GM12874 (cell line): ENCODE results near the gene SPINDOC.
A peak's percentile ranks its signal among the peaks of the same experiment; 100 is the strongest.

Experiments used
- CTCF ChIP-seq: IDR thresholded peaks from 2 replicates; pipeline ENCODE4 v1.5.1; 2011; ENCODE audit warnings: low read depth, mild to moderate bottlenecking, control low read depth, low read length, moderate library complexity; ENCODE audit not compliant: insufficient read depth

Gene SPINDOC

GRCh38 chr11:63831326-63831725 is 18.1 kb downstream of the SPINDOC start:
- no peak for TF ChIP-seq CTCF

- no peak for TF ChIP-seq CTCF
Measured at GRCh38 chr11:63832336-63832735, 19.1 kb downstream of the SPINDOC start.

GRCh38 chr11:63833048-63833447 is 19.8 kb downstream of the SPINDOC start:
- no peak for TF ChIP-seq CTCF

- TF ChIP-seq CTCF, result no peak
Measured at GRCh38 chr11:63834535-63835157, 21.4 kb downstream of the SPINDOC start.

- TF ChIP-seq CTCF, result no peak
Measured at GRCh38 chr11:63835158-63835545, 21.9 kb downstream of the SPINDOC start.

- TF ChIP-seq CTCF, result peak; percentile 85
Measured at GRCh38 chr11:63837027-63837688, 23.9 kb downstream of the SPINDOC start.

GRCh38 chr11:63837739-63838138 is 24.5 kb downstream of the SPINDOC start:
- no peak for TF ChIP-seq CTCF
